GM19438 (cell line): Measurements from ENCODE around the gene BMAL1.

Source experiments
- ATAC-seq: cut with Tn5 transposase; IDR thresholded peaks from one replicate; pipeline ENCODE4 v1.9.1; 2021; ENCODE audit warnings: low read depth; ENCODE audit not compliant: unreplicated experiment

The BMAL1 gene

GRCh38 chr11:13289081-13289480, 11.5 kb downstream of the BMAL1 start:
- no peak for ATAC-seq

GRCh38 chr11:13290221-13290980, 12.8 kb downstream of the BMAL1 start:
- ATAC-seq, result no peak

GRCh38 chr11:13291361-13291760, 13.8 kb downstream of the BMAL1 start:
- no peak for ATAC-seq

- no peak for ATAC-seq
Measured at GRCh38 chr11:13291800-13292199, 14.2 kb downstream of the BMAL1 start.

GRCh38 chr11:13292970-13293369, 15.4 kb downstream of the BMAL1 start:
- no peak for ATAC-seq

- no peak for ATAC-seq
Measured at GRCh38 chr11:13294178-13294577, 16.6 kb downstream of the BMAL1 start.

- ATAC-seq, result no peak
Measured at GRCh38 chr11:13294771-13295579, 17.4 kb downstream of the BMAL1 start.

GRCh38 chr11:13297308-13297916, 19.8 kb downstream of the BMAL1 start:
- ATAC-seq, result no peak

GRCh38 chr11:13297917-13298356, 20.3 kb downstream of the BMAL1 start:
- ATAC-seq, result no peak

- no peak for ATAC-seq
Measured at GRCh38 chr11:13298765-13299164, 21.2 kb downstream of the BMAL1 start.

GRCh38 chr11:13301522-13301921, 23.9 kb downstream of the BMAL1 start:
- ATAC-seq, result no peak

GRCh38 chr11:13302420-13302958, 24.9 kb downstream of the BMAL1 start:
- ATAC-seq, result no peak

GRCh38 chr11:13303668-13304649, 26.4 kb downstream of the BMAL1 start:
- ATAC-seq, result no peak

GRCh38 chr11:13304655-13305335, 27.2 kb downstream of the BMAL1 start:
- ATAC-seq, result no peak

- no peak for ATAC-seq
Measured at GRCh38 chr11:13308704-13309103, 31.1 kb downstream of the BMAL1 start.

- no peak for ATAC-seq
Measured at GRCh38 chr11:13309156-13309555, 31.6 kb downstream of the BMAL1 start.

GRCh38 chr11:13310443-13310842, 32.9 kb downstream of the BMAL1 start:
- ATAC-seq, result no peak

- no peak for ATAC-seq
Measured at GRCh38 chr11:13311570-13311969, 34.0 kb downstream of the BMAL1 start.
